AG08395 (cell line): Measurements from ENCODE around the gene ZNF497.
"Not testable (repeated sequence)": the region's sequence is repeated elsewhere in the genome, so short reads cannot be mapped to it uniquely, and the experiment has no call there.

Experiments used
- DNase-seq: peaks from one replicate; pipeline ENCODE4 v3.0.0; 2012; ENCODE audit warnings: mixed read lengths, low spot score

The ZNF497 gene

DNA sequence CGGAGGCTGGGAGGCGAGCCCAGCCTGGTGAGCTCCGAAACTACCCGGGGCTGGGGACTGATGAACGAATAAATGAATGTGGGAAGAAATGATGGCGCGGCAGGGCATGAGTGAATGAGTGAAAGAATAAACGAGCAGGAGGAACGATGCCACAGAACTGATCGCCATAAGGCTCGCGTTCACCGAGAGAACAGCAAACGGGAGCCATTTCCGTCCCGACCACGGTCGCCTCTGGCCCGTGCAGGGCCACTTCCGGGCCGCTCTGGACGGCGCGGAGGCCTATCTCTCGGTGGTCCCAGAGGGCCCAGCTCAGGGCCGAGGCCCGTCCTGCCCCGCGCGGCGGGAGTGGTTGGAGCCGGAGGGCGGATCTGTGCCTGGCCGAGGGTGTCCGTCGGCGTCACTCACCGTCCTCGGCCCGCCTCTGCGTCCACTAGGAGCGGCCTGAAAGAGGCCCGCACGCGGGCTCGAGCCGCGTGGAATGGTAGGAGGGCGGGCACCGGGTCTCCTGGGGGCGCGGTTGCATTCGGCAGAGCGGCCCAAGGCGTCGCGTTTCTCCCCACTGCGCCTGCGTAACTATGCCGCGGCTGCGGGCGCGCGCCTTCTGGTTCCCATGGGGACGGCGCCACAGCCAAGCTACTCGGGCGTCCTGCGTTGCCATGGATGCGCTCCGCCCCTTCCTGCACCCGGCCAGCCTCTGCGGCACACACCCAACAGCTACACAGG is at the start of gene ZNF497:
Gene ZNF497 (minus strand): TSS at position 480 of the 723 bp plus-strand sequence. CDS start 5,116 bp downstream, outside the sequence.
- peak; percentile 99 for DNase-seq

GRCh38 chr19:58409010-58409790 is 46.6 kb upstream of the ZNF497 start:
- DNase-seq = peak; percentile 37

DNA sequence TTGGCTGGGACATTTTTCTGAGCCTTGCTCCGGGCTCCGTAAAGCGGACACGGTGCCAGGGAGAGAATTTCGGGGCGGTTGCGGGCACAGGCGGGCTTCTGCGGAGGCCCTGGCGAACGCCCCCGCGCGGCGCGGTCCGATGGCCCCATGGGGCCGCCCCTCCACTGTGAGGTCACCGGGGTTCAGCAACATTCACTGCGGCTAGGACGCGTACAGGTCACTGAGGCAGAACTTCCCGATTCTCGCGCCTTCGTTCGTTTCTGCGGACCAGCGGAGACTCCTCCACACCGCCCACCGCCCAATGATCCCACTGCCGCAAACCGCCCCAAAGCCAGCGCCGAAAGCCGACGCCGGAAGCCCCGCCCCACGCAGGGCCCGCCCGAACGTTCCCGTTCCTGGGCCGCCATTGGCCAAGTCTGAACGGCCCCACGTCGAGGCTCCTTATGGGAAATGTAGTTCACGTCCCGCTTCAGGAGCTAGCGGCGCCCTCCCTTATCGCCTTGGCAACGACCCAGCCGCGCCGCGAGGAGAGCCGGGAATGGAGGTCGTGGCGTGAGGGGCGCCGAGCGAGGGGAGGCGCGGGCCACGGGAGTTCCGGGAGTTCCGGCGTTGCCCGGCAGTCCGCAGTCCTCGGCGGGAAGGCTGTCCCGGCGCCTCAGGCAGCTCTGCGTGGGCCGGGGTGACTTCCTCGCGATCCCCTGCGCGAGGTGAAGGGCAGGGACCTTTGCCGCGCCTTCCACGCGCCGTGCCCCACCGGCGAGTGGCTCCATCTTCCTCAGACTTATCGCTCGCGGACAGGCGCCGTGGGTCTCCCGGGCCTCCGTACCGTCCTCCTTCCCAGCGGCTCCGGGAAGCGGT is 45.8 kb upstream of the ZNF497 start, which contains the start of gene ZNF584:
Gene ZNF584 (plus strand): TSS at position 498 of the 858 bp plus-strand sequence. CDS start 499 bp downstream, outside the sequence.
- DNase-seq = peak; percentile 96

GRCh38 chr19:58407658-58408151 is 45.2 kb upstream of the ZNF497 start:
- DNase-seq = no peak

GRCh38 chr19:58406818-58407657 is 44.5 kb upstream of the ZNF497 start:
- DNase-seq = no peak

DNA sequence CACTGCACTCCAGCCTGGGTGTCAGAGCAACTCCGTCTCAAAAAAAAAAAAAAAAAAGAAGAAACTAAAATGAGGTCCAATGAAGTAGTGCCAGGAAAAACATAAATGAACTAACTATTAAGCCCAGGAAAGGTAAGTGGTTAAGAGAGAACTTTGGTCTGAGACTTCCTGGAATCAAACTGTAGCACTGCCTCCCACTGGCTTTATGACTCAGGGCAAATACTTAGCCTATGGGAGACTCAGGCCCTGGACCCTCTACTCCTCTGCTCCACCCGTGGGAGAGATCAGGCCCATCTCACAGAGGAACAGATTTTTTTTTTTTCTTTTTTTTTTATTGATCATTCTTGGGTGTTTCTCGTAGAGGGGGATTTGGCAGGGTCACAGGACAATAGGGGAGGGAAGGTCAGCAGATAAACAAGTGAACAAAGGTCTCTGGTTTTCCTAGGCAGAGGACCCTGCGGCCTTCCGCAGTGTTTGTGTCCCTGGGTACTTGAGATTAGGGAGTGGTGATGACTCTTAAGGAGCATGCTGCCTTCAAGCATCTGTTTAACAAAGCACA is 41.4 kb upstream of the ZNF497 start:
- DNase-seq = not testable (repeated sequence)

DNA sequence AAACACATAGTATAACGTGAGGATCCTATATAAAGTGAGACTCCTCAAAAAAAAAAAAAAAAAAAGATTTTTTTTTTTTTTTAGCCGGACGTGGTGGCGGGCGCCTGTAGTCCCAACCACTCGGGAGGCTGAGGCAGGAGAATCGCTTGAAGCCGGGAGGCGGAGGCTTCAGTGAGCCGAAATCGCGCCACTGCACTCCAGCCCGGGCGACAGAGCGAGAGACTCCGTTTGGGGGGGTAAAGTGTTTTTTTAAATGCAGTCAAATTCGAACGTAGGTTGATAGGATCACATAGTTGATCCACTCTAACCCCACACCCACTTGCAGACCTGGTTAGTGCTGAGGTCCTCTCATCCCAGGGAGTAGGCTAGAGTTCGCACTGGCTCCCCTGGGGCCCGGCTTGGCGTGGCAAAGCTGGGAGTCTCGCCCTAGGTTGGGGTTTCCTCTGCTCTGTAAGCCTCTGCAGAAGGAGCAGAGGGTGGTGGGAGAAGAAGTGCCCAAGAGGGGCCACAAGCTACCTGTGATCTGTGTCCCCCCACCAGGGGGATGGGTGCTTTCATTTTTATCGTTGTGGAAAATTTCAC is 39.4 kb upstream of the ZNF497 start:
- no peak for DNase-seq

GRCh38 chr19:58400916-58401839 is 38.6 kb upstream of the ZNF497 start:
- peak; percentile 100 for DNase-seq

DNA sequence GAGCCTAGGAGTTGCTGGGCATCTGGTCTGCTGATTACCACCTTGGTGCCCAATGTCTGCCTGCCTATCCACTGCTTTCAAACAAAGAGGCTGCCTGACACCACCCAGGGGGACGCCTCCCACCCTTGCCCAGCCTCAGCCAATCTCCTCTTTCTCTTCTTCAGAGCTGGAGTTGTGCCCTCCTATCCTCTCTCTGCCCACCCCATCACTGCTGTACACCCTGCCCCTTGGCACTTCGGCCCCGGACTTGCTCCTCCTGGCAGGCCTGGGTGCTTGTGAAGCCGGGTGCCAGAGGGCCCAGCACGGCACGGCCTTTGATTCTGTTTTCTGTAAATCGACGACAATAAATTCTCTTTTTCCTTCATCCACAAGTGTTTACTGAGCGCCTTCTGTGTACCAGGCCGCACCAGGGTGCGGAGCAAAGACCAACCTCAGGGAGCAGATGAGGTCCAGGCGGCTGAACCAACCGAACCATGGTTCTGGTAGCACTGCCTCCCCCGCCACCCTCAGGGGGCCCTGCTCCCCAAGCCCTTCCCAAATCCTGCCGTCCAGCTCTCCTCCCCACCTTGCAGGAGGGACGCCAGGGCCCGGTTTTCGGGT is 37.9 kb upstream of the ZNF497 start:
- DNase-seq = peak; percentile 28

GRCh38 chr19:58399903-58400302 is 37.4 kb upstream of the ZNF497 start:
- DNase-seq = no peak

DNA sequence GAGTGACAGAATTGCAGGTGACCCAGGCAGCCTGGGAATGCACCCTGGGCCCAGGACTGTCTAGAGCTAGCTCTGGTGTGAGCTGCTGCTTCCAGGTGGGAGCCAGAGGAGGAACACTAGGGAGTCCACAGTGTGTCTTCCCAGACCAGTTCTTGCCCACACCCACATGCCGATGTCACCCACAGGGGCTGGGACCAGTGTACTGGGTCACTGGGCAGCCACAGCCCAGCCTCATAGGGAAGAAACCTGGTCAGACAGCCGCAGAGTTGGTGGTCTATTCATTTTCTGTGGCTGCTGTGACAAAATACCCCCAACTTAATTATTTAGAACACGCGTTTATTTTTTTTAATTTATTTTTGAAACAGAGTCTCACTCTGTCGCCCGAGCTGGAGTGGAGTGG is 36.0 kb upstream of the ZNF497 start:
- no peak for DNase-seq

DNA sequence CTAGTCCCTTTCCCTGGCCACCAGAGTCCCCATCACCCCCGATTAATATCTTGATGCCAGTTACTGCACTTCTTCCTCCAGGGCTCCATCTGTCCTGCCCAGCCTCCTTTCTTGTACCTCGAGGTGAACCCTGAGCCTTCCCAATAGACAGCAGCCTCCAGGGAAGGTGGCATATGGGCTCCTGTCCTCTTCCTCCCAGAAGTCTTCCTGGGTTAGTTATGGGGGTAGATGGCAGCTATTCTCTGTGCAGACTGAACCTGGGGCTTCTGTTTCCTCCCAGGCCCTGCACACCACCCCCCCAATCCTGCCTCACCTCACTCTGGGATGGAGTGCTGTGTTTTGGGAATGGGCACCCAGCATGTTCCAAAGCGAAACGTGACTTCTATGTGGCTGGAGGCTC is 35.5 kb upstream of the ZNF497 start:
- DNase-seq = no peak

DNA sequence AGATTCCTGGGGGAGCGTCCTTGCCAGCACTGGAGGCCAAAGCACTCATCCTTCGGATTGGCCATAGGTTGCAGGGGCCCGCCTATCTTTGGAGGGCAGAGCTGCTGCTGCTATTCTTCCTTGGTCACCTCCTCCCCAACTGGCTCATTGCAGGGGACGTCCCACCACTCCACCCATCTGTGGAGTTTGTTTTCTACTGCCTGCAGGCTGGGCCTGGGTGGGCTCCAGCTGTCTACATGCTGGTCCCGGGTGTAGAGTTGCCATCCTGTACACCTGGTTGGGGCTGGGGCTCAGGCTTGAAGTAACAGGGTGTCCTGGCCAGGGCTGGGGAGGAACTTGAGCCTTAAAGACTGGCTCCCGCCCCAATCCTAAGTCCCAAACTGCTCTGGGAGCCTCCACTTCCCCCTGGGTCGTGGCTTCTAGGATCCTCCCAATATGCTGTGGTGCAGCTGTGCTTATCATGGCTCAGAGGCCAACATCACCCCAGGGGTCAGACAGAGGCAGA is 35.0 kb upstream of the ZNF497 start:
- no peak for DNase-seq

- no peak for DNase-seq
Observed at GRCh38 chr19:58396691-58397532, 34.4 kb upstream of the ZNF497 start.

GRCh38 chr19:58395979-58396627 is 33.6 kb upstream of the ZNF497 start:
- DNase-seq = no peak

DNA sequence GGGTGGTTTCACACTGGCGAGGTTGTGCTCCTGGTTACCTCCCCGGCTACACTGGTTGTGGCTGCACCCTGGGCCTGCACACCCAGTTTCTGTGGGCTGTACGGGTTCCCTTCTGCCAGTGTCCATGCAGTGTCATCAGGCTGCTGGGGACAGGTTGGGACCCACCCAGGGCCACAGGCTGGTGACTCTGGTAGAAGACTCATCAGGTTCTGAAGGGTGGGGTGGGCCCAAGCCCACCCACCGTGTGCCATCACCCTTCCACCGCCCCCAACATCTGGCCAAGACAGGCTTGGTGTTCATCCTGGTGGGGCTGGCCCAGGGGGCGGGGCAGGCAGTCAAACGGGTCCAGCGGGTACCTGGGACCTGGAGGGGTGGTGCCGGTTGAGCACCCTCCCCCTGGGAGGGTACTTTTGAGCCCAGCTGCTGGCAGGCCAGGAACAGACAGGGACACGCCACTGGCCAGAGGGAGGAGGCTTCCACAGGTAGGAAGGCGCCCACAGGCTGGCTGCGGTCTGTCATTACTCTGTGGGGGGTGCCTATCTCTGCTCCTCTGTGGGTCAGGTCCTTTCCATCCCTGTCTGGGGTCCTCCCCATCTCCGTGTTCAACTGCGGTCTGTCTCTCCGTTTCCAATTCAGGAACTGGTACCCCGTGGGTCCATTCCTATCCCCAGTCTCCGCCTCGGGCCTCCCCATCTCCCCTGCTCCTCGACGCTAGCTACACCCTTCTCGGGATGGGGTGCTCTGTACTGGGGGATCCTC is 32.8 kb upstream of the ZNF497 start, which contains the start of gene RNF225:
Gene RNF225 (plus strand): TSS at position 437 of the 759 bp plus-strand sequence. CDS start 434 bp downstream, outside the sequence.
- no peak for DNase-seq
